ENCODE results near the gene NCOA7. TPM values are rescaled to one million over a fixed set of nuclear protein-coding genes. Genes with fewer than 3 reads are reported as not detected.

NCOA7 gene
- total RNA-seq, 1 donor from 2014 or later = 26.2 TPM

DNA sequence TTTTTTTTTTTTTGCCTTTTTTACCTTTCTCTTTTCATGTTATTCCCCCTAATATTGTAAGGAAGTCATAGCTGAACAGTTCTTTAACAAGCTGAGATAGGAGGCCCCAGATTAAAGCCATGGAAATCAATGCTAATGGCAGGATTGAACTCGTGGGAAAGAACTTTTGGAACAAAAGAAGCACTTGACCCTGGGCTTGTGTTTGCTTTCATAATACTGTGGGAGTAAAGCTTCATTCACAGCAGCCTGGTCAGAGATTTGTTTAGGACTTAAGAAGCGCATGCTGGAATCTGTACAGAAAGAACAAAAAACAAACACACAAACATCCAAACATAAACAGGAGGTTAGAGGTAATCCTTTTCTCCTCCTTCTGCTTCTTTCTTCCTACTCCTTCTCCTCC lies 36.2 kb upstream of the NCOA7 start:
- Mint-ChIP-seq H3K27me3 (ENCODE audit: unreplicated experiment) (no peaks in the 10 kb centered on the region), H3K27ac (ENCODE audit: unreplicated experiment) (peak overlapping the region; percentile 18), H3K4me3 (ENCODE audit: unreplicated experiment) (peak overlapping the region; percentile 84), H3K4me1 (ENCODE audit: unreplicated experiment) (peaks cover 44% of the 10 kb centered on the region), H3K9me3 (ENCODE audit: unreplicated experiment) (no peaks in the 10 kb centered on the region), H3K36me3 (ENCODE audit: low read depth, unreplicated experiment) (peaks cover 61% of the 10 kb centered on the region)
- DNase-seq (ENCODE audit: low spot score) = no peak
- TF ChIP-seq, protein P1, sequence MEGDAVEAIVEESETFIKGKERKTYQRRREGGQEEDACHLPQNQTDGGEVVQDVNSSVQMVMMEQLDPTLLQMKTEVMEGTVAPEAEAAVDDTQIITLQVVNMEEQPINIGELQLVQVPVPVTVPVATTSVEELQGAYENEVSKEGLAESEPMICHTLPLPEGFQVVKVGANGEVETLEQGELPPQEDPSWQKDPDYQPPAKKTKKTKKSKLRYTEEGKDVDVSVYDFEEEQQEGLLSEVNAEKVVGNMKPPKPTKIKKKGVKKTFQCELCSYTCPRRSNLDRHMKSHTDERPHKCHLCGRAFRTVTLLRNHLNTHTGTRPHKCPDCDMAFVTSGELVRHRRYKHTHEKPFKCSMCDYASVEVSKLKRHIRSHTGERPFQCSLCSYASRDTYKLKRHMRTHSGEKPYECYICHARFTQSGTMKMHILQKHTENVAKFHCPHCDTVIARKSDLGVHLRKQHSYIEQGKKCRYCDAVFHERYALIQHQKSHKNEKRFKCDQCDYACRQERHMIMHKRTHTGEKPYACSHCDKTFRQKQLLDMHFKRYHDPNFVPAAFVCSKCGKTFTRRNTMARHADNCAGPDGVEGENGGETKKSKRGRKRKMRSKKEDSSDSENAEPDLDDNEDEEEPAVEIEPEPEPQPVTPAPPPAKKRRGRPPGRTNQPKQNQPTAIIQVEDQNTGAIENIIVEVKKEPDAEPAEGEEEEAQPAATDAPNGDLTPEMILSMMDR (IDR thresholded peaks at IDR 0.05; ENCODE audit: unreplicated experiment) = no peak

- Mint-ChIP-seq H3K27me3 (ENCODE audit: unreplicated experiment) (peaks cover 2% of the 10 kb centered on the region), H3K4me3 (ENCODE audit: unreplicated experiment) (peak overlapping the region; percentile 58), H3K27ac (ENCODE audit: unreplicated experiment) (no peak overlapping the region), H3K36me3 (ENCODE audit: low read depth, unreplicated experiment) (peaks cover 42% of the 10 kb centered on the region), H3K9me3 (ENCODE audit: unreplicated experiment) (no peaks in the 10 kb centered on the region), H3K4me1 (ENCODE audit: unreplicated experiment) (peaks cover 33% of the 10 kb centered on the region)
- DNase-seq (ENCODE audit: low spot score) = peak; percentile 72
- TF ChIP-seq, protein P1 (IDR thresholded peaks at IDR 0.05; ENCODE audit: unreplicated experiment) = peak; percentile 88
These were observed 31.4 kb upstream of the NCOA7 start for GRCh38 chr6:125759184-125759902.

DNA sequence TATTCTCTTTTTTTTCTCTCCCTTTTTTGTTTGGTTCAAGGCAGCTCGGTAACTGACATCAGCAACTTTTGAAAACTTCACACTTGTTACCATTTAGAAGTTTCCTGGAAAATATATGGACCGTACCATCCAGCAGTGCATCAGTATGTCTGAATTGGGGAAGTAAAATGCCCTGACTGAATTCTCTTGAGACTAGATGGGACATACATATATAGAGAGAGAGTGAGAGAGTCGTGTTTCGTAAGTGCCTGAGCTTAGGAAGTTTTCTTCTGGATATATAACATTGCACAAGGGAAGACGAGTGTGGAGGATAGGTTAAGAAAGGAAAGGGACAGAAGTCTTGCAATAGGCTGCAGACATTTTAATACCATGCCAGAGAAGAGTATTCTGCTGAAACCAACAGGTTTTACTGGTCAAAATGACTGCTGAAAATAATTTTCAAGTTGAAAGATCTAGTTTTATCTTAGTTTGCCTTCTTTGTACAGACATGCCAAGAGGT lies 30.8 kb upstream of the NCOA7 start:
- H3K36me3 Mint-ChIP-seq (ENCODE audit: low read depth, unreplicated experiment) = peaks cover 35% of the 10 kb centered on the region
- DNase-seq (ENCODE audit: low spot score) = no peak
- H3K27ac Mint-ChIP-seq (ENCODE audit: unreplicated experiment) = no peak overlapping the region
- peaks cover 36% of the 10 kb centered on the region for H3K4me1 Mint-ChIP-seq (ENCODE audit: unreplicated experiment)
- no peaks in the 10 kb centered on the region for H3K9me3 Mint-ChIP-seq (ENCODE audit: unreplicated experiment)
- TF ChIP-seq, protein P1 (IDR thresholded peaks at IDR 0.05; ENCODE audit: unreplicated experiment) = no peak
- H3K4me3 Mint-ChIP-seq (ENCODE audit: unreplicated experiment) = peak overlapping the region; percentile 58
- H3K27me3 Mint-ChIP-seq (ENCODE audit: unreplicated experiment) = peaks cover 2% of the 10 kb centered on the region

GRCh38 chr6:125764121-125764671 lies 26.6 kb upstream of the NCOA7 start:
- H3K36me3 Mint-ChIP-seq (ENCODE audit: low read depth, unreplicated experiment) = peaks cover 15% of the 10 kb centered on the region
- no peak overlapping the region for H3K4me3 Mint-ChIP-seq (ENCODE audit: unreplicated experiment)
- H3K4me1 Mint-ChIP-seq (ENCODE audit: unreplicated experiment) = peaks cover 32% of the 10 kb centered on the region
- H3K27ac Mint-ChIP-seq (ENCODE audit: unreplicated experiment) = peak overlapping the region; percentile 91
- H3K27me3 Mint-ChIP-seq (ENCODE audit: unreplicated experiment) = peaks cover 2% of the 10 kb centered on the region
- H3K9me3 Mint-ChIP-seq (ENCODE audit: unreplicated experiment) = no peaks in the 10 kb centered on the region
- TF ChIP-seq, protein P1 (IDR thresholded peaks at IDR 0.05; ENCODE audit: unreplicated experiment) = no peak
- no peak for DNase-seq (ENCODE audit: low spot score)

GRCh38 chr6:125765944-125766343 lies 24.8 kb upstream of the NCOA7 start:
- peaks cover 4% of the 10 kb centered on the region for H3K27me3 Mint-ChIP-seq (ENCODE audit: unreplicated experiment)
- H3K4me3 Mint-ChIP-seq (ENCODE audit: unreplicated experiment) = no peak overlapping the region
- H3K27ac Mint-ChIP-seq (ENCODE audit: unreplicated experiment) = no peak overlapping the region
- no peak for DNase-seq (ENCODE audit: low spot score)
- TF ChIP-seq, protein P1 (IDR thresholded peaks at IDR 0.05; ENCODE audit: unreplicated experiment) = no peak
- peaks cover 30% of the 10 kb centered on the region for H3K4me1 Mint-ChIP-seq (ENCODE audit: unreplicated experiment)
- peaks cover 5% of the 10 kb centered on the region for H3K36me3 Mint-ChIP-seq (ENCODE audit: low read depth, unreplicated experiment)
- H3K9me3 Mint-ChIP-seq (ENCODE audit: unreplicated experiment) = no peaks in the 10 kb centered on the region

All from endothelial cell (in vitro differentiated cells).